ENCODE data around the gene GOSR2. TPM values are rescaled to one million over a fixed set of nuclear protein-coding genes. Genes with fewer than 3 reads are reported as not detected.

Gene GOSR2
- total and polyA plus RNA-seq, 2 of the 13 experiments (the other 11 are each of a cell fraction or from before 2014, with no cell fraction given), result 61.5 to 63.9 TPM

DNA sequence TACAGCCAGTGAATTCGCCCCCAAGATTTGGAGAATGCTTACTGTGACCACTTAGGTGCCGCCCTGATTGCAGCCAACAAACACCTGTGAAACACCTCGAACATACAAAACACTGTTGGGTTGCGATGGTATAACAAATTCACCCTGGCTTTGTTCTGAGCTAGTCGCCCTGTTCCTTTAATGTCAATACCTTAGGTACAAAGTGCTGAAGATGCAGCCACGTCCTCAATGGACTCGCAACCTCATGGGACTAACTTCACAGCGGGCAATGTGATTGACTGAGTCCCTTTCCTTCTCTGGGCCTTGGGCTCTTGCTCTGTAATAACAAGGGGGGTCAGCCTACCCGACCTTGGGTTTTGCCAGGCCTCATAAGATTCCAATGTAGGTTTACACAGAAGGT lies 28.9 kb upstream of the GOSR2 start (continued):
- TF ChIP-seq ZNF484 (CRISPR knock-in tag; IDR thresholded peaks at IDR 0.05; ENCODE audit: borderline replicate concordance, low read depth), result no peak
- TF ChIP-seq ZFP62 (CRISPR knock-in tag; IDR thresholded peaks at IDR 0.05), result no peak
- TF ChIP-seq, protein P1, sequence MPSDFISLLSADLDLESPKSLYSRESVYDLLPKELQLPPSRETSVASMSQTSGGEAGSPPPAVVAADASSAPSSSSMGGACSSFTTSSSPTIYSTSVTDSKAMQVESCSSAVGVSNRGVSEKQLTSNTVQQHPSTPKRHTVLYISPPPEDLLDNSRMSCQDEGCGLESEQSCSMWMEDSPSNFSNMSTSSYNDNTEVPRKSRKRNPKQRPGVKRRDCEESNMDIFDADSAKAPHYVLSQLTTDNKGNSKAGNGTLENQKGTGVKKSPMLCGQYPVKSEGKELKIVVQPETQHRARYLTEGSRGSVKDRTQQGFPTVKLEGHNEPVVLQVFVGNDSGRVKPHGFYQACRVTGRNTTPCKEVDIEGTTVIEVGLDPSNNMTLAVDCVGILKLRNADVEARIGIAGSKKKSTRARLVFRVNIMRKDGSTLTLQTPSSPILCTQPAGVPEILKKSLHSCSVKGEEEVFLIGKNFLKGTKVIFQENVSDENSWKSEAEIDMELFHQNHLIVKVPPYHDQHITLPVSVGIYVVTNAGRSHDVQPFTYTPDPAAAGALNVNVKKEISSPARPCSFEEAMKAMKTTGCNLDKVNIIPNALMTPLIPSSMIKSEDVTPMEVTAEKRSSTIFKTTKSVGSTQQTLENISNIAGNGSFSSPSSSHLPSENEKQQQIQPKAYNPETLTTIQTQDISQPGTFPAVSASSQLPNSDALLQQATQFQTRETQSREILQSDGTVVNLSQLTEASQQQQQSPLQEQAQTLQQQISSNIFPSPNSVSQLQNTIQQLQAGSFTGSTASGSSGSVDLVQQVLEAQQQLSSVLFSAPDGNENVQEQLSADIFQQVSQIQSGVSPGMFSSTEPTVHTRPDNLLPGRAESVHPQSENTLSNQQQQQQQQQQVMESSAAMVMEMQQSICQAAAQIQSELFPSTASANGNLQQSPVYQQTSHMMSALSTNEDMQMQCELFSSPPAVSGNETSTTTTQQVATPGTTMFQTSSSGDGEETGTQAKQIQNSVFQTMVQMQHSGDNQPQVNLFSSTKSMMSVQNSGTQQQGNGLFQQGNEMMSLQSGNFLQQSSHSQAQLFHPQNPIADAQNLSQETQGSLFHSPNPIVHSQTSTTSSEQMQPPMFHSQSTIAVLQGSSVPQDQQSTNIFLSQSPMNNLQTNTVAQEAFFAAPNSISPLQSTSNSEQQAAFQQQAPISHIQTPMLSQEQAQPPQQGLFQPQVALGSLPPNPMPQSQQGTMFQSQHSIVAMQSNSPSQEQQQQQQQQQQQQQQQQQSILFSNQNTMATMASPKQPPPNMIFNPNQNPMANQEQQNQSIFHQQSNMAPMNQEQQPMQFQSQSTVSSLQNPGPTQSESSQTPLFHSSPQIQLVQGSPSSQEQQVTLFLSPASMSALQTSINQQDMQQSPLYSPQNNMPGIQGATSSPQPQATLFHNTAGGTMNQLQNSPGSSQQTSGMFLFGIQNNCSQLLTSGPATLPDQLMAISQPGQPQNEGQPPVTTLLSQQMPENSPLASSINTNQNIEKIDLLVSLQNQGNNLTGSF (CRISPR knock-in tag; IDR thresholded peaks at IDR 0.05), result no peak
- TF ChIP-seq MAFK (conservative IDR thresholded peaks at IDR 0.05 in 1 of 2, IDR thresholded peaks at IDR 0.05 in 1 of 2; ENCODE audit: low read length in 2 of 2), result 0 out of 4 replicates have a peak, but pooled peaks have one; percentile 1 to 4
- no peak for TF ChIP-seq ATM (IDR thresholded peaks at IDR 0.05; ENCODE audit: borderline replicate concordance)
- TF ChIP-seq, protein P2, sequence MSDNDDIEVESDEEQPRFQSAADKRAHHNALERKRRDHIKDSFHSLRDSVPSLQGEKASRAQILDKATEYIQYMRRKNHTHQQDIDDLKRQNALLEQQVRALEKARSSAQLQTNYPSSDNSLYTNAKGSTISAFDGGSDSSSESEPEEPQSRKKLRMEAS (IDR thresholded peaks at IDR 0.05), result peak; percentile 49; the same call in 1 of the 2 replicates
- TF ChIP-seq, protein P3, sequence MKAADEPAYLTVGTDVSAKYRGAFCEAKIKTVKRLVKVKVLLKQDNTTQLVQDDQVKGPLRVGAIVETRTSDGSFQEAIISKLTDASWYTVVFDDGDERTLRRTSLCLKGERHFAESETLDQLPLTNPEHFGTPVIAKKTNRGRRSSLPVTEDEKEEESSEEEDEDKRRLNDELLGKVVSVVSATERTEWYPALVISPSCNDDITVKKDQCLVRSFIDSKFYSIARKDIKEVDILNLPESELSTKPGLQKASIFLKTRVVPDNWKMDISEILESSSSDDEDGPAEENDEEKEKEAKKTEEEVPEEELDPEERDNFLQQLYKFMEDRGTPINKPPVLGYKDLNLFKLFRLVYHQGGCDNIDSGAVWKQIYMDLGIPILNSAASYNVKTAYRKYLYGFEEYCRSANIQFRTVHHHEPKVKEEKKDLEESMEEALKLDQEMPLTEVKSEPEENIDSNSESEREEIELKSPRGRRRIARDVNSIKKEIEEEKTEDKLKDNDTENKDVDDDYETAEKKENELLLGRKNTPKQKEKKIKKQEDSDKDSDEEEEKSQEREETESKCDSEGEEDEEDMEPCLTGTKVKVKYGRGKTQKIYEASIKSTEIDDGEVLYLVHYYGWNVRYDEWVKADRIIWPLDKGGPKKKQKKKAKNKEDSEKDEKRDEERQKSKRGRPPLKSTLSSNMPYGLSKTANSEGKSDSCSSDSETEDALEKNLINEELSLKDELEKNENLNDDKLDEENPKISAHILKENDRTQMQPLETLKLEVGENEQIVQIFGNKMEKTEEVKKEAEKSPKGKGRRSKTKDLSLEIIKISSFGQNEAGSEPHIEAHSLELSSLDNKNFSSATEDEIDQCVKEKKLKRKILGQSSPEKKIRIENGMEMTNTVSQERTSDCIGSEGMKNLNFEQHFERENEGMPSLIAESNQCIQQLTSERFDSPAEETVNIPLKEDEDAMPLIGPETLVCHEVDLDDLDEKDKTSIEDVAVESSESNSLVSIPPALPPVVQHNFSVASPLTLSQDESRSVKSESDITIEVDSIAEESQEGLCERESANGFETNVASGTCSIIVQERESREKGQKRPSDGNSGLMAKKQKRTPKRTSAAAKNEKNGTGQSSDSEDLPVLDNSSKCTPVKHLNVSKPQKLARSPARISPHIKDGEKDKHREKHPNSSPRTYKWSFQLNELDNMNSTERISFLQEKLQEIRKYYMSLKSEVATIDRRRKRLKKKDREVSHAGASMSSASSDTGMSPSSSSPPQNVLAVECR (CRISPR knock-in tag; IDR thresholded peaks at IDR 0.05; ENCODE audit: borderline replicate concordance), result 0 out of 2 replicates have a peak, but pooled peaks have one; percentile 18
- 0 out of 2 replicates have a peak, but pooled peaks have one; percentile 30 for TF ChIP-seq TCF7 (IDR thresholded peaks at IDR 0.05; ENCODE audit: low read depth)
- TF ChIP-seq BORCS8-MEF2B (CRISPR knock-in tag; IDR thresholded peaks at IDR 0.05), result 0 out of 2 replicates have a peak, but pooled peaks have one; percentile 19
- TF ChIP-seq ZNF629 (CRISPR knock-in tag; conservative IDR thresholded peaks at IDR 0.05), result peak; percentile 79
- TF ChIP-seq CBX2 (IDR thresholded peaks at IDR 0.05; ENCODE audit: low read depth, low read length), result no peak
- no peak for TF ChIP-seq CBX2 (CRISPR knock-in tag; IDR thresholded peaks at IDR 0.05; ENCODE audit: low read depth)
- no peak for TF ChIP-seq SATB2 (CRISPR knock-in tag; IDR thresholded peaks at IDR 0.05)
- TF ChIP-seq ZNF614 (CRISPR knock-in tag; IDR thresholded peaks at IDR 0.05; ENCODE audit: borderline replicate concordance), result no peak
- TF ChIP-seq ZNF556 (CRISPR knock-in tag; IDR thresholded peaks at IDR 0.05; ENCODE audit: borderline replicate concordance), result no peak
- no peak for TF ChIP-seq ZBTB3 (CRISPR knock-in tag; IDR thresholded peaks at IDR 0.05; ENCODE audit: borderline replicate concordance, low read depth)
- peak; percentile 87 for TF ChIP-seq ZNF12 (CRISPR knock-in tag; IDR thresholded peaks at IDR 0.05)
- no peak for TF ChIP-seq CENPX (CRISPR knock-in tag; IDR thresholded peaks at IDR 0.05)
- 0 out of 2 replicates have a peak, but pooled peaks have one; percentile 17 for TF ChIP-seq PHF21A (CRISPR knock-in tag; IDR thresholded peaks at IDR 0.05)
- TF ChIP-seq, protein P4, sequence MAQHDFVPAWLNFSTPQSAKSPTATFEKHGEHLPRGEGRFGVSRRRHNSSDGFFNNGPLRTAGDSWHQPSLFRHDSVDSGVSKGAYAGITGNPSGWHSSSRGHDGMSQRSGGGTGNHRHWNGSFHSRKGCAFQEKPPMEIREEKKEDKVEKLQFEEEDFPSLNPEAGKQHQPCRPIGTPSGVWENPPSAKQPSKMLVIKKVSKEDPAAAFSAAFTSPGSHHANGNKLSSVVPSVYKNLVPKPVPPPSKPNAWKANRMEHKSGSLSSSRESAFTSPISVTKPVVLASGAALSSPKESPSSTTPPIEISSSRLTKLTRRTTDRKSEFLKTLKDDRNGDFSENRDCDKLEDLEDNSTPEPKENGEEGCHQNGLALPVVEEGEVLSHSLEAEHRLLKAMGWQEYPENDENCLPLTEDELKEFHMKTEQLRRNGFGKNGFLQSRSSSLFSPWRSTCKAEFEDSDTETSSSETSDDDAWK (CRISPR knock-in tag; IDR thresholded peaks at IDR 0.05), result no peak

Measured in HepG2 (cell line).